GM19455 (cell line): ENCODE measurements around the gene BHLHE40.
A peak's percentile ranks its signal among the peaks of the same experiment; 100 is the strongest.
"Not testable (repeated sequence)": the region's sequence is repeated elsewhere in the genome, so short reads cannot be mapped to it uniquely, and the experiment has no call there.

Experiments
- ATAC-seq: cut with Tn5 transposase; IDR thresholded peaks from one replicate; pipeline ENCODE4 v1.9.1; 2021; ENCODE audit not compliant: unreplicated experiment

BHLHE40 gene

GRCh38 chr3:4959180-4959579 lies 20.1 kb upstream of the BHLHE40 start:
- ATAC-seq = no peak

- not testable (repeated sequence) for ATAC-seq
Measured at GRCh38 chr3:4961865-4962264, 17.4 kb upstream of the BHLHE40 start.

- ATAC-seq = no peak
Measured at GRCh38 chr3:4963669-4964570, 15.3 kb upstream of the BHLHE40 start.

GRCh38 chr3:4966006-4966405 lies 13.2 kb upstream of the BHLHE40 start:
- ATAC-seq = not testable (repeated sequence)

- not testable (repeated sequence) for ATAC-seq
Measured at GRCh38 chr3:4967683-4968082, 11.6 kb upstream of the BHLHE40 start.

- ATAC-seq = not testable (repeated sequence)
Measured at GRCh38 chr3:4971437-4971836, 7.8 kb upstream of the BHLHE40 start.

- ATAC-seq = no peak
Measured at GRCh38 chr3:4971838-4972237, 7.4 kb upstream of the BHLHE40 start.

- ATAC-seq = no peak
Measured at GRCh38 chr3:4972652-4973643, 6.3 kb upstream of the BHLHE40 start.

- no peak for ATAC-seq
Measured at GRCh38 chr3:4974154-4974553, 5.1 kb upstream of the BHLHE40 start.

- no peak for ATAC-seq
Measured at GRCh38 chr3:4976109-4976508, 3.1 kb upstream of the BHLHE40 start.

- ATAC-seq = peak; percentile 35
Measured at GRCh38 chr3:4977001-4977852, 2.0 kb upstream of the BHLHE40 start.

GRCh38 chr3:4977853-4978203 lies 1.4 kb upstream of the BHLHE40 start:
- ATAC-seq = peak; percentile 0

- ATAC-seq = peak; percentile 50
Measured at GRCh38 chr3:4978204-4978965, 852 bp upstream of the BHLHE40 start.

GRCh38 chr3:4978966-4979427 lies 240 bp upstream of the BHLHE40 start:
- peak; percentile 48 for ATAC-seq

GRCh38 chr3:4980229-4981203 lies 1.3 kb downstream of the BHLHE40 start:
- ATAC-seq = no peak

GRCh38 chr3:4981294-4981664 lies 2.0 kb downstream of the BHLHE40 start:
- ATAC-seq = no peak

- ATAC-seq = no peak
Measured at GRCh38 chr3:4981665-4982494, 2.6 kb downstream of the BHLHE40 start.
